ENCODE results near the gene FTO. TPM values are rescaled to one million over a fixed set of nuclear protein-coding genes. Genes with fewer than 3 reads are reported as not detected.

FTO gene
- total RNA-seq, 1 experiment from 2014 or later: 57.4 TPM

- TF ChIP-seq CREM (CRISPR knock-in tag; IDR thresholded peaks at IDR 0.05): no peak
- TF ChIP-seq NFATC4 (CRISPR knock-in tag; IDR thresholded peaks at IDR 0.05): no peak
- TF ChIP-seq ZBTB43 (CRISPR knock-in tag; IDR thresholded peaks at IDR 0.05): no peak
- no peak for TF ChIP-seq TEAD1 (CRISPR knock-in tag; IDR thresholded peaks at IDR 0.05)
- no peak for TF ChIP-seq USF1 (CRISPR knock-in tag; IDR thresholded peaks at IDR 0.05)
Measured at GRCh38 chr16:53933407-53933806, 229.5 kb downstream of the FTO start (continued).

- ATAC-seq: no peak
- peaks cover 8% of the 10 kb centered on the region for H3K9me3 Mint-ChIP-seq
- TF ChIP-seq ZBTB43 (CRISPR knock-in tag; IDR thresholded peaks at IDR 0.05): no peak
- TF ChIP-seq HMGXB4 (CRISPR knock-in tag; IDR thresholded peaks at IDR 0.05): no peak
- TF ChIP-seq CBFB (CRISPR knock-in tag; IDR thresholded peaks at IDR 0.05; ENCODE audit: low read depth): no peak
- TF ChIP-seq HMGA2 (CRISPR knock-in tag; IDR thresholded peaks at IDR 0.05): no peak
- TF ChIP-seq GTF2I (CRISPR knock-in tag; conservative IDR thresholded peaks at IDR 0.05): no peak
- TF ChIP-seq ZNF121 (CRISPR knock-in tag; IDR thresholded peaks at IDR 0.05): no peak
- no peak for TF ChIP-seq GRHL2 (CRISPR knock-in tag; IDR thresholded peaks at IDR 0.05; ENCODE audit: insufficient replicate concordance, severe bottlenecking)
- TF ChIP-seq ZSCAN18 (CRISPR knock-in tag; IDR thresholded peaks at IDR 0.05): no peak
- TF ChIP-seq CTCF (IDR thresholded peaks at IDR 0.05): no peak
- no peak for TF ChIP-seq ZNF423 (CRISPR knock-in tag; IDR thresholded peaks at IDR 0.05)
- TF ChIP-seq MXD4 (CRISPR knock-in tag; IDR thresholded peaks at IDR 0.05; ENCODE audit: borderline replicate concordance): no peak
- TF ChIP-seq E2F5 (CRISPR knock-in tag; IDR thresholded peaks at IDR 0.05): no peak
- no peak for TF ChIP-seq NFATC4 (CRISPR knock-in tag; IDR thresholded peaks at IDR 0.05)
- TF ChIP-seq NFE2L1 (CRISPR knock-in tag; IDR thresholded peaks at IDR 0.05): no peak
- ChIA-PET CTCF (no interaction called here), POLR2A (no interaction called here)
- no peaks in the 10 kb centered on the region for H3K36me3 Mint-ChIP-seq
- no peaks in the 10 kb centered on the region for H3K27me3 Mint-ChIP-seq (ENCODE audit: low read depth)
- 0 out of 2 replicates have a peak, but pooled peaks cover 3% of the 10 kb centered on the region for H3K4me1 Mint-ChIP-seq
- no peak overlapping the region for H3K4me3 Mint-ChIP-seq
- no peak overlapping the region for H3K27ac Mint-ChIP-seq
- no peak for DNase-seq (ENCODE audit: low spot score)
Measured at GRCh38 chr16:53936052-53936451, 232.1 kb downstream of the FTO start.
